Measurements from ENCODE around the gene COL4A3. TPM values are rescaled to one million over a fixed set of nuclear protein-coding genes. Genes with fewer than 3 reads are reported as not detected.

The COL4A3 gene
- total and polyA plus RNA-seq, 8 donors: 4.3 to 43.3 (median 11.6) TPM

GRCh38 chr2:227348324-227348723 is 183.9 kb downstream of the COL4A3 start:
- TF ChIP-seq, protein P1, sequence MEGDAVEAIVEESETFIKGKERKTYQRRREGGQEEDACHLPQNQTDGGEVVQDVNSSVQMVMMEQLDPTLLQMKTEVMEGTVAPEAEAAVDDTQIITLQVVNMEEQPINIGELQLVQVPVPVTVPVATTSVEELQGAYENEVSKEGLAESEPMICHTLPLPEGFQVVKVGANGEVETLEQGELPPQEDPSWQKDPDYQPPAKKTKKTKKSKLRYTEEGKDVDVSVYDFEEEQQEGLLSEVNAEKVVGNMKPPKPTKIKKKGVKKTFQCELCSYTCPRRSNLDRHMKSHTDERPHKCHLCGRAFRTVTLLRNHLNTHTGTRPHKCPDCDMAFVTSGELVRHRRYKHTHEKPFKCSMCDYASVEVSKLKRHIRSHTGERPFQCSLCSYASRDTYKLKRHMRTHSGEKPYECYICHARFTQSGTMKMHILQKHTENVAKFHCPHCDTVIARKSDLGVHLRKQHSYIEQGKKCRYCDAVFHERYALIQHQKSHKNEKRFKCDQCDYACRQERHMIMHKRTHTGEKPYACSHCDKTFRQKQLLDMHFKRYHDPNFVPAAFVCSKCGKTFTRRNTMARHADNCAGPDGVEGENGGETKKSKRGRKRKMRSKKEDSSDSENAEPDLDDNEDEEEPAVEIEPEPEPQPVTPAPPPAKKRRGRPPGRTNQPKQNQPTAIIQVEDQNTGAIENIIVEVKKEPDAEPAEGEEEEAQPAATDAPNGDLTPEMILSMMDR (IDR thresholded peaks at IDR 0.05): no peak
- H3K4me1 ChIP-seq: no peaks in the 10 kb centered on the region
- DNase-seq (no peak), ATAC-seq (no peak)
- H3K27ac ChIP-seq: no peak overlapping the region
- no peaks in the 10 kb centered on the region for H3K27me3 ChIP-seq
- H3K4me3 ChIP-seq: no peak overlapping the region
- H3K9me3 ChIP-seq: no peaks in the 10 kb centered on the region
- H3K36me3 ChIP-seq: peaks cover 0 to 28% of the 10 kb centered on the region in 2 donors
- intact Hi-C loops (cut with DNase I): no loop called here

- Histone ChIP-seq H3K4me3 (no peak overlapping the region), H3K27me3 (no peaks in the 10 kb centered on the region), H3K27ac (no peak overlapping the region), H3K4me1 (no peaks in the 10 kb centered on the region), H3K36me3 (peaks cover 0 to 28% of the 10 kb centered on the region in 2 donors), H3K9me3 (no peaks in the 10 kb centered on the region)
- intact Hi-C loops (cut with DNase I): no loop called here
- DNase-seq: no peak
- TF ChIP-seq, protein P1 (IDR thresholded peaks at IDR 0.05): no peak
- no peak for ATAC-seq
Measured at GRCh38 chr2:227349989-227350612, 185.7 kb downstream of the COL4A3 start.

GRCh38 chr2:227351639-227352038 is 187.2 kb downstream of the COL4A3 start:
- ATAC-seq (no peak), DNase-seq (no peak)
- Histone ChIP-seq H3K27ac (no peak overlapping the region), H3K27me3 (no peaks in the 10 kb centered on the region), H3K4me1 (no peaks in the 10 kb centered on the region), H3K36me3 (peaks cover 0 to 43% of the 10 kb centered on the region in 2 donors), H3K4me3 (no peak overlapping the region), H3K9me3 (no peaks in the 10 kb centered on the region)
- intact Hi-C loops (cut with DNase I): no loop called here
- TF ChIP-seq, protein P1 (IDR thresholded peaks at IDR 0.05): no peak

GRCh38 chr2:227360351-227360750 is 195.9 kb downstream of the COL4A3 start:
- TF ChIP-seq, protein P1 (IDR thresholded peaks at IDR 0.05): no peak
- DNase-seq (no peak), ATAC-seq (no peak)
- no peak overlapping the region for H3K27ac ChIP-seq
- no peak overlapping the region for H3K4me3 ChIP-seq
- intact Hi-C loops (cut with DNase I): no loop called here
- H3K9me3 ChIP-seq: no peaks in the 10 kb centered on the region
- H3K27me3 ChIP-seq: no peaks in the 10 kb centered on the region
- H3K36me3 ChIP-seq: peaks cover 0 to 59% of the 10 kb centered on the region in 2 donors
- H3K4me1 ChIP-seq: no peaks in the 10 kb centered on the region

DNA sequence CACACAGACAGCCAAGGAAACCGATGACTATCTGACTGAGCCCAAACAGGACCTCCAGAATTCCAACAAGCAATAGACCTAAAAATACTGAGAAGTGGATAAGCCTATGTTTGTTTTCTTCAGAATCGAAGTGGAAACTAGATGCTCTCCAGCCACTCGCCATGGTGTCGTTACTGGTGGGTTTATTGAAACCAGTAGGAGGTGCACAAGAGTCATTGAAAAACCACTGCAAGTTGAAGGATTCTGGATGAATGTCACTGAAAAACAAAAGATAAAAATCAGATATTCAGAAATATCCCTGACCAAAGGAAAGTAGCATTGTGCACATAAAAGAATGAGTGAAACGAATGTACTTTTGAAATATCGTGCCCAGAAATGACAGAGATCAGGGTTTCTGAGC is 199.3 kb downstream of the COL4A3 start:
- Histone ChIP-seq H3K27ac (no peak overlapping the region), H3K9me3 (no peaks in the 10 kb centered on the region), H3K4me1 (peaks cover 0 to 25% of the 10 kb centered on the region in 2 donors), H3K27me3 (no peaks in the 10 kb centered on the region), H3K4me3 (no peak overlapping the region), H3K36me3 (peaks cover 0 to 25% of the 10 kb centered on the region in 2 donors)
- intact Hi-C loops (cut with DNase I): no loop called here
- no peak for DNase-seq
- no peak for ATAC-seq
- TF ChIP-seq, protein P1 (IDR thresholded peaks at IDR 0.05): peak in 1 of 2 donors; percentile 22

Other genes starting within 250 kb of the COL4A3 start
- 10 to 100 TPM; 14.1 to 51.2 TPM for gene COL4A4, start 419 bp upstream of the COL4A3 start, total RNA-seq
- gene COL4A4, start 419 bp upstream of the COL4A3 start, polyA plus RNA-seq (ENCODE audit: insufficient read length in 6 of 6): 10 to 100 TPM in 2 of 6 donors, 1 to 10 TPM in 4; 5.4 to 14.4 (median 9.0) TPM
- 10 to 100 TPM; 53.2 to 57.7 TPM for gene MFF, start 160.6 kb downstream of the COL4A3 start, total RNA-seq
- gene MFF, start 160.6 kb downstream of the COL4A3 start, polyA plus RNA-seq (ENCODE audit: insufficient read length in 6 of 6): 100 to 1,000 TPM; 105 to 124 (median 109) TPM
- gene TM4SF20, start 214.7 kb downstream of the COL4A3 start, total RNA-seq: not detected
- gene TM4SF20, start 214.7 kb downstream of the COL4A3 start, polyA plus RNA-seq (ENCODE audit: insufficient read length in 6 of 6): under 1 TPM in 5 of 6 donors, not detected in 1; 0.06 to 0.14 (median 0.08) TPM
- not detected for gene SCYGR1, start 223.3 kb downstream of the COL4A3 start, total RNA-seq
- not detected for gene SCYGR1, start 223.3 kb downstream of the COL4A3 start, polyA plus RNA-seq (ENCODE audit: insufficient read length in 6 of 6)

Data from left lung (tissue), 10 donors.